Epithelial cell of proximal tubule (primary cell): ENCODE results near the gene RAI14. TPM values are rescaled to one million over a fixed set of nuclear protein-coding genes. Genes with fewer than 3 reads are reported as not detected.

Experiments
- DNase-seq: peaks from one replicate; pipeline ENCODE4 v3.0.0-alpha.2; 2011; ENCODE audit warnings: low read depth
- H3K4me3 ChIP-seq: 2 replicates; pipeline ENCODE4 v1.5.1; 2011; ENCODE audit warnings: low read depth, mild to moderate bottlenecking, low read length
- CTCF ChIP-seq: conservative IDR thresholded peaks from 2 replicates; pipeline ENCODE4 v1.5.1; 2012; ENCODE audit warnings: low read depth, mild to moderate bottlenecking, low read length
- total RNA-seq: library from RNA; depleted of rRNA; stranded (reverse); fragments of >200 nt; gene quantifications from 2 replicates; pipeline ENCODE4 v1.2.3, GENCODE V29; 2015

The RAI14 gene
- total RNA-seq, 1 donor from 2014 or later, result 139 TPM

GRCh38 chr5:34625246-34625645 is 30.9 kb upstream of the RAI14 start:
- no peak overlapping the region for H3K4me3 ChIP-seq
- TF ChIP-seq CTCF, result no peak
- no peak for DNase-seq

GRCh38 chr5:34626036-34626435 is 30.1 kb upstream of the RAI14 start:
- no peak overlapping the region for H3K4me3 ChIP-seq
- DNase-seq, result no peak
- TF ChIP-seq CTCF, result no peak

- H3K4me3 ChIP-seq, result no peak overlapping the region
- no peak for DNase-seq
- TF ChIP-seq CTCF, result no peak
Measured at GRCh38 chr5:34626751-34627150, 29.4 kb upstream of the RAI14 start.

- no peak for TF ChIP-seq CTCF
- no peak for DNase-seq
- H3K4me3 ChIP-seq, result no peak overlapping the region
Measured at GRCh38 chr5:34627794-34628193, 28.3 kb upstream of the RAI14 start.

- DNase-seq, result no peak
- H3K4me3 ChIP-seq, result no peak overlapping the region
- no peak for TF ChIP-seq CTCF
Measured at GRCh38 chr5:34628373-34628772, 27.8 kb upstream of the RAI14 start.

GRCh38 chr5:34630596-34630995 is 25.5 kb upstream of the RAI14 start:
- no peak for TF ChIP-seq CTCF
- no peak for DNase-seq
- no peak overlapping the region for H3K4me3 ChIP-seq

- DNase-seq, result no peak
- no peak overlapping the region for H3K4me3 ChIP-seq
- TF ChIP-seq CTCF, result no peak
Measured at GRCh38 chr5:34632807-34633422, 23.2 kb upstream of the RAI14 start.
